ENCODE data around the gene CHRNA9.
"Not testable (repeated sequence)": the region's sequence is repeated elsewhere in the genome, so short reads cannot be mapped to it uniquely, and the experiment has no call there.

CHRNA9 gene

GRCh38 chr4:40392241-40392640 is 57.1 kb downstream of the CHRNA9 start:
- not testable (repeated sequence) for DNase-seq

- DNase-seq = no peak
Observed at GRCh38 chr4:40394236-40394635, 59.1 kb downstream of the CHRNA9 start.

GRCh38 chr4:40395166-40395900 is 60.2 kb downstream of the CHRNA9 start:
- no peak for DNase-seq

GRCh38 chr4:40395908-40396793 is 61.0 kb downstream of the CHRNA9 start:
- no peak for DNase-seq

- no peak for DNase-seq
Observed at GRCh38 chr4:40399578-40399977, 64.4 kb downstream of the CHRNA9 start.

GRCh38 chr4:40401096-40401495 is 66.0 kb downstream of the CHRNA9 start:
- DNase-seq = no peak

GRCh38 chr4:40401631-40402030 is 66.5 kb downstream of the CHRNA9 start:
- no peak for DNase-seq

GRCh38 chr4:40402556-40402955 is 67.4 kb downstream of the CHRNA9 start:
- DNase-seq = no peak

- no peak for DNase-seq
Observed at GRCh38 chr4:40403081-40403480, 67.9 kb downstream of the CHRNA9 start.
